SW480 (cell line): ENCODE results near the gene SERPINB3.
"Not testable (repeated sequence)": the region's sequence is repeated elsewhere in the genome, so short reads cannot be mapped to it uniquely, and the experiment has no call there.

ENCODE experiments used
- DNase-seq: peaks from one replicate; pipeline ENCODE4 v3.0.0-alpha.2; 2016; ENCODE audit warnings: low spot score

Gene SERPINB3

DNA sequence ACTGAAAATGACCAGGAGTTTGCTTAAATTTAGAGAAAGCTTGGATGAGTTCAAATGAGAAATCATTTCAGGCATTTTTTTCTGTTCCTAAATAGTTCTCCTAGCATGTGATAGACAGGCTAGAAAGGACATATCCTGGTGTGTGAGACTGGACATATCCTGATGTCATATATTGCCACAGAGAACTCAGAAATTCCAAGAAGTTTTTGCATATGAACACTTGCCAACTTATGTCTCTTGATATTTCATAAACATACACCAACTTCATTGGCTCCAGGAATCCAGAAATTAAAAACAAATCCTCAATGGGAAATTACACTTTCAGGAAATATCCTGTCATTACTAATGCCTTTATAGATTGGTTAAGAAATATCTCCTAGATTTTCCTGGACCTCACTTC lies 14.8 kb downstream of the SERPINB3 start:
- no peak for DNase-seq

DNA sequence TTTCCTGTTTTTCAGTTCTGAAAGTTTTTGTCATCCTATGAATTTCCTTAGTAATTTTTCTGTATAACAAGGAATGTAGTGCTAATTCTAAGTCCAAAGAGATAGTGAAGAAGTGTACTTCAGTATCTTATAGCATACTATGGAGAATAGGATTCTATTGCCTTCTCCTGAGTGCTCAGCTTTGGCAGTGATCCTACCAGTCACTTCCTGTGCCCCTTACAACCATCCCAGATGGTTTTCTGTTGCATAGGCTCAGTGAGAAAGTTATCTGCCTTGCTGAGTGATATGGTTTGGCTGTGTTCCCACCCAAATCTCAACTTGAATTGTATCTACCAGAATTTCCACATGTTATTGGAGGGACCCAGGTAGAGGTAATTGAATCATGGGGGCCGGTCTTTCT lies 17.0 kb downstream of the SERPINB3 start:
- DNase-seq, result not testable (repeated sequence)

DNA sequence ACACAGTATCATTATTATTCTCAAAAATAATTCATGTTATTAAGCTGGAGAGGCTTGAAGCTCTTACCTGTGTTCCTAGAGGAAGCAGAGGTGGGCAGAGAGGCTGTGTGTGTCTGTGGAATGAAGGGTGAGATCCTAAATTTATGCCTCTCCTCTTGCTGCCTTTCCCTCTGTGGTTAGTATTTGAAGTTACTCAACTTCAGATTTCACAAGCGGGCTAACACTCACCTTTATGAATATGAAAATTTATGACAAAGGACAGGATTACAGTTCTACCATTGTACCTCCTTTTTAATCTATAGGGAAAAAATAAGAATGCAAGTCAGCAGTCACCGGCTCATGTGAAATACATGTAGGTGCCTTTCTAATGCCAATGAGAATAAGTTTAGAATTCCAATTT lies 17.6 kb downstream of the SERPINB3 start, which contains the start of gene SERPINB4:
Gene SERPINB4 (minus strand): TSS at position 115 of the 400 bp plus-strand sequence. CDS start 679 bp downstream, outside the sequence.
- DNase-seq, result not testable (repeated sequence)

DNA sequence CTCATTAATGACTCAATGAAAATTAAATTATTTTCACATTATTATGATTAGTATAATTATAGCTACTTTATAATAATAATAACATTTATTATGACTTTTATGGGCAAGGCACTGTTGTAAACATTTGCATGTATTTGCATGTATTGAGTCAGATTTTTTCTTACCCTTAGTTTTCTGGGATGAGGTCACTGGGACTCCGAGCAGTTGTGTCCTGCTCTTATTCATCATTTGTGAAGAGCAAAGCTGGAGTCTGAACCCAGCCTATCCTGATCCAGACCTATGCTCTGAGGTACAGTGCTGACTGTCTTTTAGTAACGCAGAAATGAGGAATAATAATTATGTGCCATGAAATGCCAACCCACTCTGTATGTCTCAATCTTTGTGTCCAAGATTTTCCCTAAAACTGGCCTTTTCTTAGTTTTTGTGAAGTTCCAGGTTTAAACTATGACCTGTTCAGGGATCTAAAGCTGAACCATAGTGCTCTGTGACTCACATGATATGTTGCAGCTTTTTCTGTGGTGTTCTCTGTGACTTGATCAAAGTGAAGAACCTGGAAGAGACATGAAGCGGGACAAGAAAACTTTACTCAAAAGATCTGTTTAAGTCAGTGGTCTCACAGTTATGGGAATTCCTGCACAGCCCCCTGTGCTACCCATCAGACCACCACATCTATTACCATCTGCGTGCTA lies 18.9 kb downstream of the SERPINB3 start:
- not testable (repeated sequence) for DNase-seq

DNA sequence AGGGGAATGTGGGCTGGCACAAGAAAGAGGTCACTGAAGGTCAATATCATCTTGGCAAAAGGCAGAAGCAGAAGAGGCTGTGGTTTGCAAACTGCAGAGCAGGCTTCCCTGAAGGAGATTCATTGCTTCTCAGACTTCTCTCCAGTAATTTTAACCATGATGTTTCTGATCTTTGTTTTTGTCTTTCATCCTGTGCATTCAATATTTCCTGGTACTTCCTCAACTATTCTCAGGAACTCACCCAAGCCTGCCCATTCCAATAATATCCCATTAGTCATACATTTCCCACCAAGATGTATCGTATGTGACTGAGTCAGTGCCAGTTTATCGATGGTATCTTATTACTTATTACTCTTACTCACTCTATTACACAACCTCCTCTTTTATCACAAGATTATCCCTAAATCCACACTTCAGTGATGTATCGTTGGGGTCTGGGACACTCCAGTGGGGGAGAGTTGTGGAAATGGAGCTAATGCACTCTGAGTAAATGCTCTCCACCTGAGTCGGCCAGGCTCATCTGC lies 20.5 kb downstream of the SERPINB3 start:
- DNase-seq, result not testable (repeated sequence)

DNA sequence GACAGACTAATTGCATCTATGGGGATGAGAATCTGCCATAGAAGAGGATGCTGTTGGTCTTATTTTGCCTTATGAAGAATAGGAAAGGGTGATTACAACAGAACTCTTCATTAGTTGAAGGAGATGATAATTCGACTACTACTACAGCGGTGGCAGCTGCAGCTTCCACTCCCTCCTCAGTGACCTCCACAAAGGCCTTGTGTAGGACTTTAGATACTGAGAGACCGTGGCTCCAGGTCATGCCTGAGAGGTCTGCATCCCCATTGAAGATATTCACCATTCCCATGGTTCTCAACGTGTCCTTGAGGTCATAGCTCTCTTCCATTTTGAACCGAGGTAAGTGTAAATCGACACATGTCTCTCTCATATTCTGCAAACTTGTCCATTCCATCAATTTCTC lies 24.0 kb downstream of the SERPINB3 start:
- DNase-seq, result no peak

DNA sequence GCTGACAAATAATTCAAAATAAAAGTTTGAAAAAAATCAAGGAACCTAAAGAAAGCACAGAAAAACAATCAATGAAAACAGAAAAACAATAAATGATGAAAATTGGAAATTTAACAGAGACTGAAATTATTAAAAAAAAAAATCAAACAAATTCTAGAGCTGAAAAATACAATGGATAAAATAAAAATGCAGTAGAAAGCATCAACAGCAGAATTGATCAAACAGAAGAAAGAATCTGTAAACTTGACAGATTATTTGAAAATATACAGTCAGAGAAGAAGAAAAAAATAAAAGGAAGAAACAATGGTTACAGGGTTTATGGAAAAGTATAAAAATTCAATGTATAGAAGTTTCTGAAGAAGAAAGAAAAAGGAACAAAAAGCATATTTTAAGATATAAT lies 33.9 kb downstream of the SERPINB3 start:
- DNase-seq, result no peak

DNA sequence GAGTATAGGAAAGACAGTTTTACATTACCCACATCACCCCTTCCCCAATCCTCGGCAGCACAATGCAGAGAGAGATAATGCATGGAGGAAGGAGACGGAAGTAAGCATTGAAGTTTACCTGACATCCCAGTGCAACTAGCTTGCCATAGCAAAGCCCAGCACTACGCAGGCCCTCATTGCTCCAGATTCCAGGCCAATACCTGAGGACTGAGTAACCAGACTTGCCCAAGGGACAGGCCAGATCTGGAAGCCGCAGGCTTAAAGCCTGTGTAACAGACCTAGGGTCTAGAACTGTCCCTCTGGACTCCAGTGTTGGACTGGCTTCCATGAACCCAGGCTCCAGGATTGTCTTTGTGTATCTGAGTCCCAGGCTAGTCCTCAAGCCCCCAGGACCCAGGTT lies 35.3 kb downstream of the SERPINB3 start:
- DNase-seq, result no peak

DNA sequence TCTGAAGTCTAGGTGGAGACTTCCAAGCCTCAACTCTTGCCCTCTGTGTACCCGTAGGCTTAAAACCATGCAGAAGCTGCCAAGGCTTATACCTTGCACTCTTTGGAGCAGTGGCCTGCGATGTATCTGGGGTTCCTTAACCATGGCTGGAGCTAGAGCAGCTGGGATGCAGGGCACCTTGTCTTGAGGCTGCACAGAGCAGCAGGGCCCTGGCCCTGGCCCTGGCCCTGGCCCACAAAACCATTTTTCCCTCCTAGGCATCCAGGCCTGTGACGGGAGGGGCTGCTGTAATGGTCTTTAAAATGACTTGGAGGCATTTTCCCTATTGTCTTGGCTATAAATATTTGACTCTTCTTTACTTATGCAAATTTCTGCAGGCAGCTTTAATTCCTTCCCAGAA lies 36.8 kb downstream of the SERPINB3 start:
- no peak for DNase-seq

DNA sequence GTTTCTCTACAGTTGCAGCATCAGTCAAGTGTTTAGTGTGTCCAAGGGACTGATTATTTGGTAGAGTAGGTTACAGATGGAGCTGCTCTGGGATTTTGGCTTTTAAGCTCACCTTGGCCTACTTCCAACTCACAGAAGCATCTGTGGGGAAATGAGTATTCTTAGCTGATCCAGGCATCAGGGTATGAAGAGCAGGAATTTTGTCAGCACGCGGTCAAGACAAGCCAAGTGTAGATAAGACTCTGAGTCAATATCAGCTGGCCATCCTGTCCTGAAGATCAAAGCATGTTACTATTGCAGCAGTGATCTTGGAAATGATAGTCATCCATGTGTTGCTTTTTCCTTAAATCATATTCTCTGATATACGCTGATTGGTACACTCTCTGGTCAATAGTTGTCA lies 42.0 kb downstream of the SERPINB3 start:
- DNase-seq, result no peak

DNA sequence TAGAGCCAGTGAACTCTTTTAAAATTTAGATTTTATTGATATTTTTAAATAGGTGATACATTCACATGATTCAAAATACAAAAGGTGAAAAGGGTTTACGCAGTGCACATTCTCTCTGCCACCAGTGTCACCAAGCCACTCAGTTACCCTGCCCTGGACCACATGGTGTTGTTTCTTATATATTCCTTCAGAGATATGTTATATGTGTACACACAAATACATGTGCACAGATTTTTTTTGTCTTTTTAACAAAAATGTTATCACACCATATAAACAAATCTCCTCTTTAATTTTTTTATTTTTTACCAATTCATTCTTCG lies 43.8 kb downstream of the SERPINB3 start:
- DNase-seq, result no peak

DNA sequence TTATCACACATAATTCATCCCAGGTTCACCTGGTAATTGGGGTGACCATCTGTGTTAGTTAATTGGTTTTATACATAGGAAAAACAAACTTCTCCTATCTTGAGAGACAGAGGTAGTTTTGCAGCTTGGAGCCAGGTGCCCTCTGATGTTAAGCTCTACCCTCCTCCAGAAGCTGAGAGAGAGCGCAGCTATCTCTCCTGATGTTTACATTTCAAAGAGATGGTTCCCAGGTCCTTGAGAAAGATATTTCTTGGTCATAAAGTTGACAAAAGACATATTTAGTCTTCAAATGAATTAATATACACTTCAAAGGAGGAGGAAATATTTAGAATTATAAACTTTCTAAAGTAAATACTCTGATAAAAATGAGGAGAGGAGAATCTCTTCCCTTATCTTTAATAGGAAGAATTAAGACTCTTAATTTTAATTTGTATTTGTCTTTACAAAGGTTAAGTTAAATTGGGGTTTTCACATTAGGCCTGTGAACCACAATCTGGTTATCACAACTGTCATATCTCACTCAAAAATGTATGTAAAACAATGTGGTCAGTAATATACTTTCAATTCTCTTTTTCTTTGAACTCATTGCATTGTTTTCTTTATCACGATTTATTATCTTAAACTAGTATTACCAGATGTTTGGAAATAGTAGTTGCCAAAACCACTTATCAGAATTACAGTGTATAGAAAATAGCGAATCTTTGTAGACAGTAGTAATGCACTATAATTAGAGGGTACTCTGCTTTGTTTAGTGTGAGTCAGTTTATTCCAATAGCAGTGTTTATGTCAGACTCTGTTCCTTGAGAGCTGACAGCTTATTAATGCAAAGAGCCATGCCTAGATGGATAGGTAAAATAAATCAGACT lies 44.4 kb downstream of the SERPINB3 start:
- no peak for DNase-seq

DNA sequence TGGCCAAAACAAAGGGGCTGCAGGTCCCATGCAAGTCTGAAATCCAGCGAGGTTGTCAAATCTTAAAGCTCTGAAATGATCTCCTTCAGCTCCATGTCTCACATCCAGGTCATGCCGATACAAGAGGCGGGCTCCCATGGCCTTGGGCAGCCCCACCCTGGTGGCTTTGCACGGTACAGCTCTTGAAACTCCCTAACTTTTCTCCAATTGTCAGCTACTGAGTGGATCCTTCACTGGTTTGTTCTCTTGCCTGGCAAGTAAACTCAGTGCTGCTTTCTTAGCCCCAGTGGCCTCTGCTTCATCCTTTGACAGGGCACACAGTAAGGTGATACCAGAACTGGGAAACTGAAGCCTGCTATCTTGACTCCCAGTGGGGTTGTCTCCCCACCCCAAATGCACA lies 48.3 kb downstream of the SERPINB3 start:
- DNase-seq, result no peak

DNA sequence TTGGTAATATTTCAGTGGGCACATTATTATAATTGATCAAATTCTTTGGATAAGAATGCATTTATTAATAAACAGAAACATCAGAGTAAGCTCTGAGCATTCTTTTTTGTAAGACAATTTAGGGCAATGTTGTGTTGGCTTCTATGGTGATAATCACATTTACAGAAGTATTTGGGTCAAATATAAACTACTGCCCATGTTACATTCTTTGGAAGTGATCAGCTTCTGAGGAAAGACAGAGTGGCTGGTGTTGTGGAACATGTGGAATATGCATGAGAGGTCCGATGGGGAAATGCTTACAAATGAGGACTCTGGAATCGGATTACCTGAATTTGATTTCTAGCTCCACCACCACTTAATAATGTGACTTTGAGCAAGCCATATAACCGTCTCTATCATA lies 55.2 kb downstream of the SERPINB3 start:
- no peak for DNase-seq
